Measurements from ENCODE around the gene TBC1D22A.
A peak's percentile ranks its signal among the peaks of the same experiment; 100 is the strongest.

TBC1D22A gene

GRCh38 chr22:46761017-46761416, 1.4 kb upstream of the TBC1D22A start:
- TF ChIP-seq CTCF (IDR thresholded peaks at IDR 0.05) = no peak
- DNase-seq (ENCODE audit: low spot score) = no peak
- Histone ChIP-seq H3K27ac (no peak overlapping the region), H3K4me3 (no peak overlapping the region)

DNA sequence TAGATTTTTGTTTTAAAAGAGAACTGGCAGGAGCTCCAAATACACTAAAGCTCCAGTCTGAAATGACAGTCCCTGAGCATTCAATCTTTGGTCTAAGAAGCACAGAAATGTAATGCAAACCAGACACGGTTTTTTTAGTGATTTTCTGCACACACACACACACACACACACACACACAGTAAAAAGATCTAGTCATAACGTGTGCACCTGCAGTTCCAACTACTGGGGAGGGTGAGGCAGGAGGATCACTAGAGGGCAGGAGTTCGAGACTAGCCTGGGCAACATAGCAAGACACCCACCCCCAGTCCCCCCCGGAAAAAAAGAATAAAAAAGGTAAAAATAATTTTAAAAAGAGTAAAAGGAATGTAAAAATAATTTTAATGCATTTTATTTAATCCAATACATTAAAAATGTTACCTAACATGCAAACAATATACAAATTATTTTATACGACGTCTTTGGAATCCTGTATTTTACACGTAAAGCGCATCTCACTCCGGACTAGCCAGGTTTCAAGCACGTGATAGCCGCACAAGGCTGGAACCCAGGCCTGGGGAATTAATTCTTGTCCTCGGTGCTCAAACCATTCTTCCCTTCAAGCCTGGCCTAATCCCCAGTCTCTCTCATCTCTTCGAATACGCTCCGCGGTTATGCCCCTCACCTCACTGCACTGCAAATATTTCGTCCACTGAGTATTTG, 762 bp upstream of the TBC1D22A start:
- no peak for TF ChIP-seq CTCF (IDR thresholded peaks at IDR 0.05)
- DNase-seq (ENCODE audit: low spot score) = no peak
- H3K27ac ChIP-seq = peak overlapping the region; percentile 92 to 98
- peak overlapping the region; percentile 96 for H3K4me3 ChIP-seq

DNA sequence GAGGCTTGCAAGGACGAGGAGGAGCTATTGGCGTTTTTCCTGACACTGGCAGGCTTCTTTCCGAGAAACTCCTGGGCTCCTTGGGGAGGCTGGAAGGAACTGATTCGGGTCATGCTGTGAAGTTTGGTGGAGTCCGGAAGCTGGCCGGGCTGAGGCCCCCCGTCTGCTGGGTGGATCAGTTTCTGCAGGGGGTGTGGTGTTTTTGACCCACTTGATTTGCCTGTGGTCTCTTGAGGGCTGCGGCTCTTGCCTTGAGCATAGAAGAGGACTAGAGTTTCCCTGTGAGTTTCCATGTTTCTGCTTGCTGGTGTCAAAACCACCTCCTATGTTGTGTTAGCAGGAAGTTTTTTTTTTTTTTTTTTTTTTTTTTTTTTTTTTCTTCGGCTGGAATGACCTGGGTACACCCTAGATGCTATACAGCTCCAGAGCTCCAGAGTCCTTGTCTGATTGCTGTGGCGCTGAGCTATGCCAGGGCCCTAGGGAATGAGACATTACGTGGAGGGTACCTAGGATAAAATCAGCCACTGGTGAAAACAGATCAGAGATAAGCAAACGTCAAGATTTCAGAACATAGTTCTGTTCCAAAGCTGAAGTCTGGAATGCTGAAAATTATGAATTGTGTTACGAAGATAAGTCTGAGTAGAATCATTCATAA, 728 bp downstream of the TBC1D22A start:
- TF ChIP-seq CTCF (IDR thresholded peaks at IDR 0.05) = no peak
- H3K27ac ChIP-seq = peak overlapping the region; percentile 92 to 98
- DNase-seq (ENCODE audit: low spot score) = peak; percentile 86
- H3K4me3 ChIP-seq = peak overlapping the region; percentile 96

- peak overlapping the region in 1 of 2 donors; percentile 49 for H3K27ac ChIP-seq
- no peak for TF ChIP-seq CTCF (IDR thresholded peaks at IDR 0.05)
- H3K4me3 ChIP-seq = no peak overlapping the region
Observed at GRCh38 chr22:46764140-46764680, 1.8 kb downstream of the TBC1D22A start.

GRCh38 chr22:46764779-46765485, 2.5 kb downstream of the TBC1D22A start:
- TF ChIP-seq CTCF (IDR thresholded peaks at IDR 0.05) = no peak
- DNase-seq (ENCODE audit: low spot score) = no peak
- Histone ChIP-seq H3K27ac (no peak overlapping the region), H3K4me3 (no peak overlapping the region)

More at GRCh38 chr22:46764140-46764680, 1.8 kb downstream of the TBC1D22A start:
- DNase-seq (ENCODE audit: low spot score) = no peak

DNA sequence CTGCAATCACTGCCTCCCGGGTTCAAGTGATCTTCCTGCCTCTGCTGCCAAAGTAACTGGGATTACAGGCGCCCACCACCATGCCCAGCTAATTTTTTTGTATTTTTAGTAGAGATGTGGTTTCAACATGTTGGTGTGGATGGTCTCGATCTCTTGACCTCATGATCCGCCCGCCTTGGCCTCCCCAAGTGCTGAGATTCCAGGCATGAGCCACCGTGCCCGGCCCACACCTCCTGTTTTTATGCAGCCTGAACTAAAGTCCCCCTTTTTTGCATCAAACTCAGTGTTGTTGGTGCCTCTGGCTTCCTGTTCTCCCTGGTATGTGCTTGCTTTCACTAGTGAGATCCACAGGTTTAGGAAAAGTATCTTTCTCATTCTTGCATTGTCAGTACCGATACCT, 4.2 kb downstream of the TBC1D22A start:
- no peak overlapping the region for H3K27ac ChIP-seq
- DNase-seq (ENCODE audit: low spot score) = no peak
- no peak overlapping the region for H3K4me3 ChIP-seq
- TF ChIP-seq CTCF (IDR thresholded peaks at IDR 0.05) = no peak
